ENCODE data around the gene CCS. TPM values are rescaled to one million over a fixed set of nuclear protein-coding genes. Genes with fewer than 3 reads are reported as not detected.

CCS gene
- total and polyA plus RNA-seq, 2 of the 4 experiments (the other 2 are of a cell fraction): 20.1 to 53.0 TPM

- Histone ChIP-seq H2BK15ac (ENCODE audit: low read depth, low read length) (no peak overlapping the region), H3K27ac (ENCODE audit: insufficient read depth, low read length) (no peak overlapping the region), H3K23ac (ENCODE audit: low read depth, low read length) (no peak overlapping the region), H3K4me3 (ENCODE audit: insufficient read depth, low read depth, low read length) (no peak overlapping the region), H2AK5ac (ENCODE audit: low read depth, low read length) (no peak overlapping the region), H4K8ac (ENCODE audit: low read depth in 2 of 2, low read length in 2 of 2) (no peak overlapping the region), H2AFZ (replicated peaks; ENCODE audit: low read length, poor library complexity) (no peak overlapping the region), H2BK5ac (ENCODE audit: low read depth, low read length, poor library complexity, severe bottlenecking) (no peak overlapping the region), H3K4ac (ENCODE audit: low read depth, low read length) (no peak overlapping the region), H3K14ac (replicated peaks; ENCODE audit: low read depth, low read length) (no peak overlapping the region), H3K9ac (ENCODE audit: low read depth, low read length) (no peak overlapping the region), H3K4me1 (ENCODE audit: control insufficient read depth, insufficient read depth, low read length) (peaks cover 3% of the 10 kb centered on the region; the same call in 1 of the 2 replicates), H3K36me3 (ENCODE audit: control insufficient read depth, insufficient read depth, low read length) (peaks cover 3% of the 10 kb centered on the region; the same call in 1 of the 2 replicates), H3K9me3 (ENCODE audit: control insufficient read depth, insufficient read depth, low read length) (no peaks in the 10 kb centered on the region), H3K18ac (ENCODE audit: low read depth, low read length) (no peak overlapping the region), H4K5ac (ENCODE audit: low read depth, low read length) (no peak overlapping the region), H4K20me1 (ENCODE audit: insufficient read depth, low read length) (no peaks in the 10 kb centered on the region), H3K4me2 (ENCODE audit: low read depth, low read length) (no peak overlapping the region), H2BK20ac (ENCODE audit: low read depth, low read length) (no peak overlapping the region), H3K9me1 (ENCODE audit: insufficient read depth, low read length) (peaks cover 3% of the 10 kb centered on the region; the same call in 1 of the 2 replicates), H3K79me1 (ENCODE audit: low read depth in 1 of 2, low read length in 2 of 2) (no peaks in the 10 kb centered on the region), H3K27me3 (ENCODE audit: control insufficient read depth, insufficient read depth, low read length) (peaks cover 2% of the 10 kb centered on the region; the same call in 1 of the 2 replicates), H3K56ac (ENCODE audit: extremely low read depth, insufficient read depth, low read length) (no peak overlapping the region), H4K91ac (ENCODE audit: insufficient read depth, low read depth, low read length) (no peak overlapping the region), H2BK120ac (ENCODE audit: low read depth, low read length) (no peak overlapping the region), H2AK9ac (replicated peaks; ENCODE audit: low read depth, low read length, poor library complexity) (no peak overlapping the region)
- ATAC-seq (ENCODE audit: low read depth) (no peak), DNase-seq (no peak)
- dilution Hi-C loops (cut with HindIII; ENCODE audit: low sequenced_read_pairs, unreplicated experiment): no loop called here
- ChIA-PET POLR2A (ENCODE audit: unreplicated experiment) (no interaction called here), CTCF (no interaction called here)
- intact Hi-C loops (cut with micrococcal nuclease): no loop called here
- BruUV-seq (replicated peaks): no TSS peak
- in situ Hi-C loops (cut with MboI; ENCODE audit: low sequenced_read_pairs): loop anchor here (10.0 kb wide), 1 partner anchor 264 kb away; no protein-coding TSS in a partner anchor
- no peak for TF ChIP-seq MAZ (IDR thresholded peaks at IDR 0.05; ENCODE audit: borderline replicate concordance, low read depth, low read length)
- no peak for TF ChIP-seq CEBPB (IDR thresholded peaks at IDR 0.05; ENCODE audit: low read depth, low read length)
- WGBS, 2 experiments (ENCODE audit: extremely low coverage in 2 of 2, insufficient read length in 1 of 2): no CpG with 5 or more reads among the region's 2 CpGs
Measured at GRCh38 chr11:66570850-66571180, 22.2 kb upstream of the CCS start.

All from IMR-90 (cell line).